Lower leg skin (tissue), 4 donors: Measurements from ENCODE around the gene MUC5AC. TPM values are rescaled to one million over a fixed set of nuclear protein-coding genes. Genes with fewer than 3 reads are reported as not detected.

ENCODE experiments used
- DNase-seq, 2 donors: peaks; one replicate each; pipeline ENCODE4 v3.0.0-alpha.2; 2019; ENCODE audit warnings: low spot score in 2 of 2
- H3K4me3 ChIP-seq: fragments of 200-600 bp; sonication (generic); 2 replicates; pipeline ENCODE4 v1.5.1; 2017; ENCODE audit warnings: mild to moderate bottlenecking, low read depth; ENCODE audit not compliant: poor library complexity, severe bottlenecking
- CTCF ChIP-seq, 3 donors: fragments of 450-650 bp; IDR thresholded peaks; one replicate each; pipeline ENCODE4 v1.5.1; 2016; ENCODE audit warnings: antibody characterized with exemption in 3 of 3, mild to moderate bottlenecking in 3 of 3, moderate library complexity in 2 of 3
- POLR2A ChIP-seq, 2 donors: fragments of 450-650 bp; IDR thresholded peaks; one replicate each; pipeline ENCODE4 v1.6.1; 2016 to 2017; ENCODE audit warnings: antibody characterized with exemption in 2 of 2, mild to moderate bottlenecking in 1 of 2, moderate library complexity in 1 of 2
- WGBS, 2 donors: methylation state at CpG; one replicate each; pipeline ENCODE4 v1.1.5; 2018; 5-methylcytosine and 5-hydroxymethylcytosine counted together
- intact Hi-C: fragments of 100-400 bp; cut with DNase I; formaldehyde crosslinking; loops from one replicate; pipeline ENCODE4 v1.15.0; 2023; ENCODE audit warnings: low total_unique reads
- total RNA-seq, 4 donors: library from RNA; depleted of rRNA; stranded (reverse); fragments of >200 nt; gene quantifications; one replicate each; pipeline ENCODE4 v1.1.0, GENCODE V29; 2016

The MUC5AC gene
- total RNA-seq, 4 donors from 2014 or later: 0.02 to 0.04 (median 0.03) TPM; not detected in 1

- DNase-seq: peak in 1 of 2 donors; percentile 65
- no peak for TF ChIP-seq CTCF (IDR thresholded peaks at IDR 0.05)
- TF ChIP-seq POLR2A (IDR thresholded peaks at IDR 0.05): no peak
- H3K4me3 ChIP-seq: no peak overlapping the region
- 49 to 71% methylated on average over 9 to 18 of the region's 18 CpGs for WGBS, 2 donors
- intact Hi-C loops: no loop called here
These were observed 28.1 kb upstream of the MUC5AC start for GRCh38 chr11:1129611-1130160.

GRCh38 chr11:1130276-1131032 lies 27.3 kb upstream of the MUC5AC start:
- 36 to 51% methylated on average over 14 to 15 of the region's 15 CpGs for WGBS, 2 donors
- intact Hi-C loops: no loop called here
- TF ChIP-seq CTCF (IDR thresholded peaks at IDR 0.05) (no peak), POLR2A (IDR thresholded peaks at IDR 0.05) (no peak)
- peak in 1 of 2 donors; percentile 76 for DNase-seq
- H3K4me3 ChIP-seq: no peak overlapping the region

DNA sequence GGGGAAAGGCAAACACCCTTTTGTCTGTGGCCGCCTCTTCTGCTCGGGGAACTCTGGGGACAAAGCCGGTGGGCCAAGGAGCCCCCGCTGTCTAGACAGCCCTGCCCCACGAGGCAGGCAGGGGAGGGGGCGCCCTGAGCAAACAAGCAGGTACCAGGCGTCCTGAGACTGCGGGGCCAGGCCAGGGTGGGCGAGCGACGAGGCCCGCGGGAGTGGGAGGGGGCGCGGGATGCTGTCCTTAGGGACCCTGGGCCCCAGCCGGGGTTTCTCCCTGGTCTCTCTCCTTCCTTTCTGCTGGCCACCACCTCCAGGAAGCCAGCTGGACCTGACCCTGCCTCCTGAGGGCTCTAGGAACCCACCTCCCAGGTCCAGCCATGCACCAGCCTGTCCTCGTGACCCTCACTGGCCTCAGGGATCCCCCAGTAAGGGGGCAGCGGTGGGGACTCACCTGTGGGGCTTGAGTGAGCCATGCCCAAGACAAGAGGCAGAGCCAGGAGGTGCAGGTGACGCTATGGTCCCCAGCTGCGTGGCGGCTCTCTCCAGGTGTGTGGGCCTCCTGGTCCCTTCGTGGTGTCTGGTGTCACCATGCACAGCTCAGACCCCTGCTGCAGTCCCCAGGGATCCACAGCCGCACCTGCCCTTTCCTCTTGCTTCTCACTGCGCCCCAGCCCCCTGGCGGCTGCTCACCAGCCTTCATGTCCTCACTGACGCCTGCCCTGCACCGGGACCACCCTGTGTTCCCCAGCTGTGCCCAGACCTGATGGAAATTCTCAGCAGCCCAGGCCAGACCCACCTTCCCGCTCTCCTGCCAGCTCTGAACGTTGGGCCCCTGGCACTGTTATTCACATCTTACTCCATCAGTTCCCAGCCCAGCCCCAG lies 26.5 kb upstream of the MUC5AC start:
- peak in 1 of 2 donors; percentile 78 for DNase-seq
- no peak for TF ChIP-seq POLR2A (IDR thresholded peaks at IDR 0.05)
- no peak for TF ChIP-seq CTCF (IDR thresholded peaks at IDR 0.05)
- intact Hi-C loops: no loop called here
- 70 to 80% methylated on average over 17 to 22 of the region's 29 CpGs for WGBS, 2 donors
- no peak overlapping the region for H3K4me3 ChIP-seq

DNA sequence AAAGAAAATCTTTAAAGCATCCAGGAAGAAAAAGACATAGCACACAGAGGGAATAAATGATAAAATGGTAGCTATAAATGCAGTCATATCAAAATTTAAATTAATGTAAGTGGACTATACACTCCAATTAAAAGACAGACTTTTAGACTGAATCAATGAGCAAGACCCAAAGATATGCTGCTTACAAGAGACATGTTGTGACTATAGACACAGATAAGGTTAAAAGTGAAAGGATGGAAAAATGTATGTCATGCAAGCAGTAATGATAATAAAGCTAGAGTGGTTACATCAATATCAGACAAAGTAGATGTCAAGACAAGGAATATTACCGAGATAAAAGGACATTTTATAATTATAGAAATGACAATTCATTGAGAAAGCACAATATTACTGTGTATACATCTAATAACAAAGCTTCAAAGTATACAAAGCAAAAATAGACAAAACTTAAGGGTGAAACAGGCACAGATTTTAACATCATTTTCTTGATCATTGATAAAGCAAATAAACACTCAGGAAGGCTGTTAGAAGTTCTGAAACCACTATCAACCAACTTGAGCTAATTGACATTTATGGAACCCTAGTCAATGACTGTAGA lies 22.8 kb upstream of the MUC5AC start:
- intact Hi-C loops: no loop called here
- no peak for TF ChIP-seq CTCF (IDR thresholded peaks at IDR 0.05)
- no peak for TF ChIP-seq POLR2A (IDR thresholded peaks at IDR 0.05)
- no peak overlapping the region for H3K4me3 ChIP-seq
- WGBS, 2 donors: 71 to 75% methylated on average over 1 of the region's 1 CpG
- no peak for DNase-seq

DNA sequence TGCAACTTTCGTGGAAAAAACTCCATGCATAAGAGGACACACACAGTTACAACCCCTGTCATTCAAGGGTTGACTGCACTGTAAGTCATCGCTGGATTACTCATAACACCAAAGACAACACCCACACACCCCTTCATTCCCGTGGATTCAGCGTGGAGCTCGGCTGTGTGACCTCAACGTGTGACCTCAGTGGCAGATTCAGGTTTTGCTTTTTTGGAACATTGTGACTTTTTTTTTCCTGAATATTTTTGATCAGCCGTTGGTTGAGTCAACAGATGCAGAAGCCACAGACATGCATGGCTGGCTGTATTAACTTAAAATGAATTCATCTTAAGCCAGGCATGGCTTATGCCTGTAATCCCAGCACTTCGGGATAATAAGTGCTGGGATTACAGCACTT lies 19.7 kb upstream of the MUC5AC start:
- intact Hi-C loops: no loop called here
- DNase-seq: no peak

More for the DNA sequence above, 19.7 kb upstream of the MUC5AC start:
- TF ChIP-seq POLR2A (IDR thresholded peaks at IDR 0.05) (no peak), CTCF (IDR thresholded peaks at IDR 0.05) (no peak)
- WGBS, 2 donors: 74 to 76% methylated on average over 8 of the region's 8 CpGs
- H3K4me3 ChIP-seq: no peak overlapping the region
